Spleen (tissue), 7 donors: Measurements from ENCODE around the gene RAB33A.

Experiments used
- CTCF ChIP-seq, 11 experiments: fragments of 200-600 bp in 7 of 11; fragments of 450-650 bp in 4 of 11; sonication (generic) in 4 of 11; IDR thresholded peaks in 8 of 11; conservative IDR thresholded peaks in 3 of 11; 1 replicate in 7 of 11; 2 replicates in 4 of 11; pipeline versions ENCODE4 v1.4.0 to v1.8.0; 2016 to 2021; ENCODE audit warnings: antibody characterized with exemption in 11 of 11, inconsistent platforms in 4 of 11, mild to moderate bottlenecking in 1 of 11
- POLR2A ChIP-seq, 3 donors: fragments of 450-650 bp; IDR thresholded peaks; one replicate each; pipeline ENCODE4 v1.5.1; 2017; ENCODE audit warnings: antibody characterized with exemption in 3 of 3, mild to moderate bottlenecking in 1 of 3
- POLR2AphosphoS5 ChIP-seq, 3 donors: sonication (generic); formaldehyde crosslinking; IDR thresholded peaks; one replicate each; pipeline ENCODE4 v1.5.1; 2017; ENCODE audit warnings: antibody characterized with exemption in 3 of 3
- donor health status: DM: no; HTN: no; CAD: no; lungs with moderate emphysema.
- donor health status: DM: no; HTN: no; CAD: no.
- donor health status: DM: no; HTN: no; CAD: no.

DNA sequence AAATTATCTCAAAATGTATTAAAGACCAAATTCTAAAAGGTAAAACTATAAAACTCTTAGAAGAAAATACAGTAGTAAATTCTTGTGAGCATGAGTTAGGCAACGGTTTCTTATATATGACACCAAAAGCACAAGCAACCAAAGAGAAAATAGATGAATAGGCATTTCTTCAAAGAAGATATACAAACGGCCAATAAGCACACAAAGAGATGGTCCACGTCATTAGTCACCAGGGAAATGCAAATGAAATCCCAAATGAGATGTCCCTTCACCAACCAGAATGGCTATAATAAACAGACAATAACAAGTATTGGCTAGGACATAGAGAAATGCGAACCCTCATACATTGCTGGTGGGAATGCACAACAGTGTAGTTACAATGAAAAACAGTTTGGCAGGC is 44.6 kb downstream of the RAB33A start:
- TF ChIP-seq CTCF (IDR thresholded peaks at IDR 0.05 in 8 of 11, conservative IDR thresholded peaks at IDR 0.05 in 3 of 11) (no peak), POLR2A (IDR thresholded peaks at IDR 0.05) (no peak), POLR2AphosphoS5 (IDR thresholded peaks at IDR 0.05) (no peak)
